Right renal pelvis (tissue), 4 donors: ENCODE data around the gene ZP3. TPM values are rescaled to one million over a fixed set of nuclear protein-coding genes. Genes with fewer than 3 reads are reported as not detected.
"Not testable (repeated sequence)": the region's sequence is repeated elsewhere in the genome, so short reads cannot be mapped to it uniquely, and the experiment has no call there.

Experiments used
- DNase-seq, 4 donors: peaks; one replicate each; pipeline ENCODE4 v3.0.0-alpha.2; 2013; ENCODE audit warnings: low read depth in 4 of 4, low spot score in 3 of 4, missing footprints in 1 of 4
- polyA plus RNA-seq, 4 donors: library from polyadenylated mRNA; unstranded; fragments of 120-200 nt; gene quantifications; one replicate each; pipeline ENCODE4 v1.2.1, GENCODE V29; 2013; ENCODE audit not compliant: insufficient read length in 4 of 4

The ZP3 gene
- polyA plus RNA-seq, 4 donors = 1.6 to 13.4 (median 2.4) TPM

- DNase-seq = not testable (repeated sequence)
These were observed 55.9 kb downstream of the ZP3 start for GRCh38 chr7:76480403-76481253.

GRCh38 chr7:76482660-76483059 lies 57.9 kb downstream of the ZP3 start:
- not testable (repeated sequence) for DNase-seq

- DNase-seq = not testable (repeated sequence)
These were observed 58.3 kb downstream of the ZP3 start for GRCh38 chr7:76483081-76483480.

GRCh38 chr7:76484456-76484855 lies 59.7 kb downstream of the ZP3 start:
- DNase-seq = not testable (repeated sequence)

- DNase-seq = not testable (repeated sequence)
These were observed 61.3 kb downstream of the ZP3 start for GRCh38 chr7:76485822-76486610.

- not testable (repeated sequence) for DNase-seq
These were observed 61.9 kb downstream of the ZP3 start for GRCh38 chr7:76486618-76487017.

- not testable (repeated sequence) for DNase-seq
These were observed 63.2 kb downstream of the ZP3 start for GRCh38 chr7:76487969-76488368.

Other genes with a start within 250 kb of the ZP3 start
- gene SRRM3, start 223.1 kb upstream of the ZP3 start, polyA plus RNA-seq = 1 to 10 TPM in 3 of 4 donors, under 1 TPM in 1; 0.83 to 2.6 (median 1.9) TPM
- gene HSPB1, start 122.3 kb upstream of the ZP3 start, polyA plus RNA-seq = 100 to 1,000 TPM; 163 to 287 (median 192) TPM
- gene YWHAG, start 66.0 kb upstream of the ZP3 start, polyA plus RNA-seq = 100 to 1,000 TPM; 124 to 141 (median 137) TPM
- gene SSC4D, start 15.3 kb upstream of the ZP3 start, polyA plus RNA-seq = 1 to 10 TPM; 4.3 to 5.2 (median 4.5) TPM
- 1 to 10 TPM; 6.5 to 9.4 (median 7.5) TPM for gene DTX2, start 36.8 kb downstream of the ZP3 start, polyA plus RNA-seq
- gene UPK3B, start 85.6 kb downstream of the ZP3 start, polyA plus RNA-seq = 1 to 10 TPM in 3 of 4 donors, under 1 TPM in 1; 0.38 to 4.7 (median 3.2) TPM
- gene SPDYE16, start 118.3 kb downstream of the ZP3 start, polyA plus RNA-seq = 1 to 10 TPM; 1.7 to 2.3 (median 1.9) TPM
- gene POMZP3, start 202.3 kb downstream of the ZP3 start, polyA plus RNA-seq = 10 to 100 TPM; 10.6 to 20.5 (median 13.2) TPM